NT2/D1 (cell line): ENCODE results near the gene ITGB6.
A peak's percentile ranks its signal among the peaks of the same experiment; 100 is the strongest.

Experiments used
- DNase-seq: peaks from one replicate; pipeline ENCODE4 v3.0.0-alpha.2; 2011; ENCODE audit warnings: low read depth, low spot score
- H3K27me3 ChIP-seq: 2 replicates; pipeline ENCODE4 v1.6.0; 2011; ENCODE audit warnings: mild to moderate bottlenecking; ENCODE audit not compliant: insufficient read length, insufficient read depth
- H3K36me3 ChIP-seq: 2 replicates; pipeline ENCODE4 v1.6.1; 2011; ENCODE audit warnings: mild to moderate bottlenecking, low read length, mixed read lengths; ENCODE audit not compliant: insufficient read depth, insufficient read length
- H3K4me1 ChIP-seq: 2 replicates; pipeline ENCODE4 v1.5.1; 2011; ENCODE audit not compliant: insufficient read depth, insufficient read length
- H3K4me3 ChIP-seq: 2 replicates; pipeline ENCODE4 v1.5.1; 2011; ENCODE audit warnings: low read depth; ENCODE audit not compliant: insufficient read length
- H3K9ac ChIP-seq: 2 replicates; pipeline ENCODE4 v1.6.0; 2011; ENCODE audit warnings: low read depth; ENCODE audit not compliant: insufficient read length
- H3K9me3 ChIP-seq: 2 replicates; pipeline ENCODE4 v1.5.1; 2011; ENCODE audit warnings: mild to moderate bottlenecking, low read length; ENCODE audit not compliant: insufficient read depth
- SUZ12 ChIP-seq: IDR thresholded peaks from 2 replicates; pipeline ENCODE4 v1.6.1; 2011; ENCODE audit not compliant: insufficient read length, insufficient read depth; ENCODE audit errors: extremely low read depth
- YY1 ChIP-seq: IDR thresholded peaks from 2 replicates; pipeline ENCODE4 v1.6.1; 2011; ENCODE audit not compliant: insufficient read length, insufficient read depth
- ZNF274 ChIP-seq: IDR thresholded peaks from 2 replicates; pipeline ENCODE4 v1.6.1; 2011; ENCODE audit warnings: mild to moderate bottlenecking, low read depth, low read length

Gene ITGB6

DNA sequence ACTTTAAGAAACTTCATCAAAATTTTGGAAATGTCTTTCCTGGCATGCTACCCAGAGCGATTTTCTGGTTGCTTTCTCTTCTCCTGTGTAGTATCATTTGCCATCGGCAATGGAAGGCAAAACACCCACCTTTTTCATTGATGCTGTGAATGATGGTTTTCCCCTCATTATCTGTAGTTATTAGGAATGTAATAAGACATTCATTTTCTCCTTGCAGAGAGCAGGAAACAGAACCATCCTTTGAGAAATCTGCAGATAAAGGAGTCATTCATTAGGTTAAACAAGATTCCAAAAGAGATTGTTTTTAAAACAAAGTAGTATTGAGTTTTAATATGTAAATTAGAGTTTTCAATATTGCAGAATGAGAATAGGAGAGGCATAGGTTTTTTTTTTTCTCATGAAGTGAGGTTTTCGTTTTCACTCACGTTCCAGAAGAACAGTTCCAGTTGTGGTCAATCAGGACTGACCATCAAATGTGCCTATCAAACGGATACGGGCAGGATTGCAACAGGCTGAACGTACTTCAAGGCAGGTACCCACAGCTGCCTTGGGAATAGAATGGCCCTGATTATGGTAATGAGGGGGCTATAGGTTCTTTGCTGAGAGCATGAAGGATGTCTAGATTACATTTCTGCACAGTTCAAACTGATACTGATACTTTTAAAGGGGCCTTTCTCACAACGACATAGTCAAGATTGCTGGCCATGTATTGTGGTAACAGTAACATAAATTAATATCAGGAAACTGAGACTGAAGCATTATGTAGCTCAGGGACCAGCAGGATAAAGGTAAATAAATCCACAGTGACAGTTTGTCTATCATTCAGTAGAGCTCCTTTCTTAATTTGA lies 87.9 kb downstream of the ITGB6 start:
- Histone ChIP-seq H3K9ac (no peak overlapping the region), H3K36me3 (no peaks in the 10 kb centered on the region), H3K4me3 (no peak overlapping the region), H3K27me3 (no peaks in the 10 kb centered on the region), H3K4me1 (no peaks in the 10 kb centered on the region), H3K9me3 (no peaks in the 10 kb centered on the region)
- TF ChIP-seq SUZ12 (no peak), YY1 (no peak), ZNF274 (no peak)
- DNase-seq: no peak

DNA sequence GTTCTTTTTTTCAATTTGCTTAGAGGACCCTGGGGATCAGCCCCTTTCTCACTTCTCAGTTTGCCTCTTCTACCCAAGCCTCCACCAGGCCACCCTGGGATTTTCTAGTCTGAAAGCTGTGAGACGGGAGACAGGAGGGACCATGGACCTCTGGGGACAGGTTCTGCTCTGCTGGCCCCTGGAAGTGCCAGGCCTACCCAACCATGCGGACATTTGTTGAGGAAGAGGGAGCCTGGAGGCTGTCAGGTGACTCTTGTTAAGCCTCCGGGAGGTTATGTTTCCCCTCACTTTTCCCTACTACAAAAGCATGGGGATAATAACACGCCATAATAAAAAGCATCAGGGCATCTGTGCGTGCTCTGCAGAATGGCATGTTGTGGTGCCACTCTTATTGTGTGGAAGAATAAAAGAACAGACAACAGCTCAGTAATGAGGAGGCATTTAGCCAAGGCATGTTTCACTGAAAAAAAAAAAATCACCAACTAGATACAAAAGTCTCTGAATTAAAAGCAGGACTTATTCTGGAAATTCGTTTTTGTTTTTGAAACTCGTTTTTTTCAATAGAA lies 89.3 kb downstream of the ITGB6 start:
- H3K4me1 ChIP-seq: no peaks in the 10 kb centered on the region
- no peak overlapping the region for H3K4me3 ChIP-seq
- H3K36me3 ChIP-seq: no peaks in the 10 kb centered on the region
- H3K9me3 ChIP-seq: no peaks in the 10 kb centered on the region
- H3K9ac ChIP-seq: no peak overlapping the region
- TF ChIP-seq YY1 (no peak), ZNF274 (no peak), SUZ12 (no peak)
- DNase-seq: no peak
- H3K27me3 ChIP-seq: no peaks in the 10 kb centered on the region

DNA sequence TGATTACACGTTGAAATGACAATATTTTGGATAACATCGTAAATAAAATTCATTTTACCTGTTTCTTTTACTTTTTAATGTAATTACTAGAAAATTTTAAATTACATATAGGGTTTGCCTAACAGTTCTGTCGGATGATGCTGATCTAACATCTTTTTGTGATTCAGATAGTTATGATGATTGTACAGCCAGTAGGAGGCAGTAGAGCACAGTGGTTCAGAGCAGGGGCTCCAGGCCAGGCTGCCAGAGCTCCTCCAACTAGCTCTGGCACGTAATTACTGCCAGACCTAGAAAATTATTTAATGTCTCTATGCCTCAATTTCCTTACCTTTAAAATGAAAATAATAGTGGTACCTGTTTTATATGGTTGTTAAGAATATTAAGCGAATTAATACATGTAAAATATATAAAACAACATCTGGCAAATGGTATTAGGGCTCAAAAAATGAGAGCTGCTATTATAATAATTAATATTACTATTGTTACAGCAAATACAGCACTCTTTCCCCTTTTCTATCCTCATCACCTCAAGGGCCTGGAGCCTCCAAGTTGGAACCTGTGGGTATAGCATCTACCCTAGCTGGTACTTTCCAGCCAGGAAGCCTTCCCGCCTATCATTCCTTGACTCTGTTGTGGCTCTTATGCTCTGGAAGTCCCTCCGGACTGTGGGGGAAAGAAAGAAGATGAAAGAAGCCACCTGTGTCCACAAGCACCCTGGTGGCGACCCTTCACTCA lies 90.0 kb downstream of the ITGB6 start:
- DNase-seq: peak; percentile 58
- H3K9ac ChIP-seq: no peak overlapping the region
- no peaks in the 10 kb centered on the region for H3K9me3 ChIP-seq
- no peaks in the 10 kb centered on the region for H3K27me3 ChIP-seq
- no peaks in the 10 kb centered on the region for H3K4me1 ChIP-seq
- no peaks in the 10 kb centered on the region for H3K36me3 ChIP-seq
- TF ChIP-seq YY1 (no peak), ZNF274 (no peak), SUZ12 (no peak)
- no peak overlapping the region for H3K4me3 ChIP-seq

DNA sequence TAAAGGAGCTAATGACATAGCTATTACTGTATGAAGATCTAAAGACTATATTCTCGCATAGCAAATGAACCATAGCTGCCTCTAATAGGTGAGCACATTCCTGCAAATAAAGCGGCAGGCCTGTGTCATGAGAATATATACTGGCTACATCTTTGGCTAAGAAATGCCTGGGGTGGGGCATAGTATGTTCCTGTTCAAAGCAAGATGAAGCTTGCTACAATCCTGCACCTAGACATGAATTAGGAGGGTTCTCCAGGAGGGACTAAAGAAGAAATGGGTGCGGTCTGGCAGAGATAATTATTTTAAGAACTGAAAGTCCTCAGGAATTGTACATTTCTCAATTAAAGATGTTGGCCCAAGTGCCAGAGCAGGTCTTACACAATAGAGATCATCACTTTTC lies 90.8 kb downstream of the ITGB6 start:
- Histone ChIP-seq H3K4me1 (no peaks in the 10 kb centered on the region), H3K9me3 (no peaks in the 10 kb centered on the region), H3K36me3 (no peaks in the 10 kb centered on the region), H3K4me3 (no peak overlapping the region), H3K9ac (no peak overlapping the region), H3K27me3 (no peaks in the 10 kb centered on the region)
- DNase-seq: no peak
- TF ChIP-seq SUZ12 (no peak), ZNF274 (no peak), YY1 (no peak)

DNA sequence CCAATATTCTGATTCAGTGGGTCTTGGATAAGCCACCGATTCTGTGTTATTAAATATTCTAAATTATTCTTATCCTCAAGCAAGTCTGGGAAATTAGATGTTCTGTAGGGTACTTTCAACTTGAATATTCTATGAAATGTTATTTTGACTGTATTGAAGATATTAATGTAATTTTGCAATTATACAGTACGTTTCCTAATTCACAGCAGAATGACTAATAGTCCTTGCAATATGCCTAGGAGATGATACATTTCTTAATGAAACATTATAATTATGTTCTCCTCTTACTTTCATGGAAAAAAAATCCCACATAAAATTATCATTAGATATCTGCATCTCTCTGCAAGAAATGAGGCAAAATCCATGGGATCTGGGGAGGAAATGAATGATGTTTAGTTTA lies 91.4 kb downstream of the ITGB6 start:
- no peak for DNase-seq
- H3K4me1 ChIP-seq: no peaks in the 10 kb centered on the region
- no peaks in the 10 kb centered on the region for H3K27me3 ChIP-seq
- H3K36me3 ChIP-seq: no peaks in the 10 kb centered on the region
- H3K9ac ChIP-seq: no peak overlapping the region
- TF ChIP-seq SUZ12: no peak
- TF ChIP-seq ZNF274: no peak
- no peak for TF ChIP-seq YY1
- H3K4me3 ChIP-seq: no peak overlapping the region
- H3K9me3 ChIP-seq: no peaks in the 10 kb centered on the region

DNA sequence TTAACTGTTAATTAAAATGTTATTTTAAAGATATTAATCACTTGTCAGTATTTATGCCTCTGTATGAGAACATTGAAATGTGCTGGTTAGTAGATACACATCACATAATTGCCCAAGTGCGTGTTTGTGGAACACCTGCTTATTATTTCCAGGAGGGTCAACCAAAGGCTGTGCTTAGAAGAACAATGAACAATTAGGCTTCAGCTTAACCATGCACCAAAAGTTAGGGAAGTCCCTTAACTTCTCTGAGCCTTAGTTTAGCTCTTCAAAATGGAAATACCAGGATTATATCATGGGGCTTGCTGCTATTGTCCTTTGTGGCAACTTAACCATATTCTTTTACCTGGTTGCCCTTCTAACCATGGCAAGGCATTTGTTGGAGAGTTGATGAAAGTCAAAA lies 94.7 kb downstream of the ITGB6 start:
- Histone ChIP-seq H3K27me3 (no peaks in the 10 kb centered on the region), H3K9me3 (no peaks in the 10 kb centered on the region), H3K4me3 (no peak overlapping the region), H3K9ac (no peak overlapping the region), H3K4me1 (no peaks in the 10 kb centered on the region), H3K36me3 (no peaks in the 10 kb centered on the region)
- TF ChIP-seq ZNF274 (no peak), YY1 (no peak), SUZ12 (no peak)
- DNase-seq: no peak

DNA sequence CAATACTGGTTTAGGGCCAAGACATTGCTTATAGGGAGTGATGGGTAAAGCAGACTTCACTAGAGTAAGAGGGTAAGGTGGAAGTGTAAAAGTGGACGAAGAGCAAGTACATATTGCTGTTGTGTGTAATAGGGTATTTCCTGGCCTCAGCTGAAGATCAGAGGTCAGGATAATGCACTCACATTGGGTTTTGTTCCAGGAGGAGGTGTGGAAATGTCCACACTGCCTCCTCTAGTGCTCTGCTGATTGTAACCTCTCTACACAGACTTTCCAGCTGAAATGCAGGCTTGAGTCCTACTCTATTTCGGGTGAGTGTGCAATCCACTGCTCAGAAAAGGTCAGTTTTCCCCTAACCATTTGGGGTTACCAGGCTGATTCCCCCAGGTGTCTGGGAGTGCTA lies 96.0 kb downstream of the ITGB6 start:
- H3K4me1 ChIP-seq: no peaks in the 10 kb centered on the region
- TF ChIP-seq SUZ12: no peak
- TF ChIP-seq YY1: no peak
- no peak for TF ChIP-seq ZNF274
- no peak overlapping the region for H3K4me3 ChIP-seq
- no peak for DNase-seq
- no peaks in the 10 kb centered on the region for H3K9me3 ChIP-seq
- H3K36me3 ChIP-seq: no peaks in the 10 kb centered on the region
- H3K27me3 ChIP-seq: no peaks in the 10 kb centered on the region
- no peak overlapping the region for H3K9ac ChIP-seq
